ENCODE measurements around the gene NFASC.
A peak's percentile ranks its signal among the peaks of the same experiment; 100 is the strongest.

Gene NFASC

DNA sequence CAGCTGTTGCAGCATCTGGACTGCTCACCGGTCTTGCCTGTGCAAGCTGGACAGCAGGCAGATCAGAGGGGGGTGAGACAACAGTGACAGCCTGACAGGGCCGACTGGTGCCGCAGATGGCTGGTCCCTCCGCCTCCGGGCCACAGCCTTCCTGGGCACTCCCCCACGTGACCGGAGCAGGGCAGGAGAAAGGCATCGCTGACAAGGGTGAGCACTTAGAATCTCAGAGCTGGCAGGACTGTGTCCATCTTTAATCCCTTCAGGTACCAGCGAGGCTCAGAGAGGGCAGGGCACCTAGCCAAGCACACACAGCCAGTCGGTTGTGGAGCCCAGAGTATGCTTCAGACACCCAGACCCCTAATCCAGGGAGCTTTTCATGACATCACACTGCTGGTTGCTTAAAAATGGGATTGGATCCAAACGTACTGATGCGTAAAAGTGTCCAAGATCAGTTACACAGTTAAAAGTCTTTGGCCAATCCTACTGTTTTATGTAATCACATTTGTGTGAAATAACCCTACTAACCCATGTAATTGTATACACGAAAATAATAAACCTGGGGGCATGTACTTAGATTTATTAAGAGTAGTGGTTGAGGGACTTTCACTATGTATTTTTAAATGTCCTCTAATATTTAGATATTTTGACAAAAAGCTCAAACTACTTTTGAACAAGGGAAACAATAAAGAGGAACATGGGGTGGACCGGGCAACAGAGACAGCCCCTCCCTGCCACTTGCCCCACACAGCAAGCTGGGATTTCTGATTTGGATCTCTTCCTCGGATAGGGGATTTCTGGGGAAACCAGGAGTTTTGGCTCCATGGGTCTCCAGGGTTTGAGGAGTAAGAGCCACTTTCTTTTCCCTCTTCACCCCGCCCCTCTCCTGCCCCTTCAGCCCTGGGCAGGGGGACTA lies 171.6 kb downstream of the NFASC start:
- no peak for DNase-seq (ENCODE audit: low spot score)

DNA sequence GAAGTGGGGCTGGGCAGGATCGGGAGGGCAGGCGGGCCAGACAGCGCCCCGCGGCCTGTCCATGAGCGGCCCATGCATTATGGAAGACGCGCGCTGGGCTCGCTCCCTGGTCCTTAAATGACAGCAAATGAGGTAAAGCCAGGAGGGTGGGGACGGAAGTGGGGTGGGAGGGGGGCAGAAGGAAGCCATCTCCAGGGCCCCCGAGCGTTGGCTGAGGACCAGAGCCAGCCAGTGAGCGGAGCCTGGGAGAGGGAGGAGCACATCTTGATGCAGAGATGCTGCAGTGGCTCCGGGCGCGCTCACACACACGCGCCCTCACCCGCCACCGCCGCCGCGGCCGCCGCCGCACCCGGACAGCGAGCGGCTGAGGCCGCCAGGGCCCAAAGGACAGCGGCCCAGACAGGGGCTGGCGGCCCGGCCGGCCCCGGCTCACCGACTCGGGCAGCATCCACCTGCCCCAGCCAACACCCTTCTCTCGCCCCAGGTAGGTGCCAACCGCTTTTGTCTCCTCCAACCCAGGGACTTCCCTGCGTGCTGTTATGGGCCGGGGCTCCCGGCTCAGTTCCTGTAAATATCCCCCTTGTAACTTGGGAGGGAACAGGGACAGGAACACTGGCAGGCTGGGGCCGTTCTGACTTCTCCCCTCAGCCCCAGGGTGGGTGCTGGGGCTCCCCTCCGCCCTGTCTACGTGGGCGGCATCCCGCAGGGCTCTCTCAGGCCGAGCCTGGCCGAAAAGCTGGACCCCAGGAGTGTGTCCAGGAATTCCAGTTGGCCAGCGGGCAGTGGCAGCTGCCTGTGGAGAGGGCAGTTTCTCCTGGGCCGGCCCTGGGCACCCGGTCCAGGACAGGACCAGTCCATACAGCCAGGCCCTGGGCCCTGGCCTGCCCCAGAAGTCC lies 172.5 kb downstream of the NFASC start, which contains the start of gene CNTN2:
Gene CNTN2, plus strand, starts transcription at position 302 of the 896 bp plus-strand sequence. CDS start 9,974 bp downstream, outside the sequence.
- DNase-seq (ENCODE audit: low spot score), result no peak

DNA sequence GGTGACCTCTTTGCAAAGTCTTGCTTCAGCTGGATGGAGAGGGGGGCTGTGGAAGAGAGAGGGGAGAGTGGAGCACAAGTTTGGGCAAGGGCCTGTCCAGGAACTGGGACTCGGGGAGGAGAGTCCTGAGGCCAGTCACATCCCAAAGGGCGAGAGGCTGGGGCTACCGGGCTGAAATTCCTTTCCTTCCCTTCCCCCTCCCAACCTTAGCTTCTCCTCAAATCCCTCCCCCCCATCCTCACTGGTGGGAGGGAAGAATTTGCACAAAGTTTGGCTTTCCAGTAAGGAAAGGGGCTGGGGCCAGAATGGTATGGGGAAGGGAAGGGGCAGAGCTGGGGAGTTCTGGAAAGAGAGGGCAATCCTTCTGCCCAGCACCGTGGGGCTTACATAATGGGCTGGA lies 173.2 kb downstream of the NFASC start:
- DNase-seq (ENCODE audit: low spot score), result no peak

DNA sequence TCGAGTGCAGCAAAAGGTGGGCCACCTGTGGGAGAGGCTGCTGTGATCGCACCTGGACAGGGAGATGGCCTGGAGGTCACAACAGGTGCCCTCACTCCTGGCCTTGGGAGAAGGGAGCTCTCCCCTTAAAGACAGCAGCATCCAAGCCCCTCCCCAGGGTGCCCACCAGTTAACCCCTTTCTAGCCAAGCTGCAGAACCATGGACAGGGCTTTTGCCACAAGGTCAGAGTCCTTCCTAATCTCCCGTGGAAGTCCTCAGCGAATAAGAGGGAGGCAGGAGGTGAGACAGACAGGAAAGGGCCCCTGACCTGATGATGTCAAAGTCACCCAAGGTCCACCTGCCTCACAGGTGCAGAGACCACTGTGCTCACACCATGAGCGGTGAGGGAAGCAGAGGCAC lies 174.1 kb downstream of the NFASC start:
- DNase-seq (ENCODE audit: low spot score), result no peak

DNA sequence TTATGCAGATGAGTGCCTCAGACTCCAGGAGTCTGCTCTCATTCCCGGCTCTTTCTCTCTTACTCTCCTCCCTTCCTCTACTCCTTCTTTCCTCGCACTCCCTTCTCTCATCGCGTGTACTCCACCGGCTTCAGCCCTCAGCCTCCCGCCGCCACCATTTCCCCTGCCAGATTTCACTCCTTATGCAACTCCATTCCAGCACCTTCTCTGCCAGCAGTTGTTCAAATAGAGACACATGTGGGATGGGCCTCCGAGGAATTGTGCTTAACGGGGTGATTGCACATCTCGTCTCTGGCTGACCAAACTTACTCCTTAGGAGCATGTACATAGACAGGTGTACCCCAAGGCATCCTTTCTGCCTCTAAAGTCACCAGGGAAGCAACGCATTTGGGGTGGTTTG lies 174.5 kb downstream of the NFASC start:
- no peak for DNase-seq (ENCODE audit: low spot score)

- DNase-seq (ENCODE audit: low spot score), result no peak
These were observed 176.2 kb downstream of the NFASC start for GRCh38 chr1:205046870-205047269.

DNA sequence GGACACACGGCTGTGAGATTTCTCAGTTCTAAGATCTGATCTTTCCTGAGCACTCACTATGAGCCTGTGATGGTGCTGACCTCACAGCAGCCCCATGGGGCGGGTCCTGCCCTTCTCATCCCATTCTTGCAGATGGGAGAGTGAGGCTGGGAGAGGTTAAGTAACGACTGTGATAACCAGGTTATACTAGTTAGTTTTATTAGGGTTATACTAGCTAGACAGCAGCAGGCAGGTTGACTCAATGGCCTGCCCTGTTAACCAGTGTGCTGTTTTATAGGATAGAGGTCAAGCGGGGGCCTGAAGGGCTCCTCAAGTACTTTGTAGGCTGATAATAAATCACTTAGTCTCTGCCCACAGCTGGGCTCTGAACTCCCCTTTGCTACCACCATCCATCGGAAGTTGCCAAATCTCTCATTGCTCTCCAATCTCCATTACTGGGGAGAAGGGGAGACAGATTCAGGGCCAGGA lies 177.1 kb downstream of the NFASC start:
- no peak for DNase-seq (ENCODE audit: low spot score)

GRCh38 chr1:205048382-205048781 lies 177.7 kb downstream of the NFASC start:
- DNase-seq (ENCODE audit: low spot score), result no peak

DNA sequence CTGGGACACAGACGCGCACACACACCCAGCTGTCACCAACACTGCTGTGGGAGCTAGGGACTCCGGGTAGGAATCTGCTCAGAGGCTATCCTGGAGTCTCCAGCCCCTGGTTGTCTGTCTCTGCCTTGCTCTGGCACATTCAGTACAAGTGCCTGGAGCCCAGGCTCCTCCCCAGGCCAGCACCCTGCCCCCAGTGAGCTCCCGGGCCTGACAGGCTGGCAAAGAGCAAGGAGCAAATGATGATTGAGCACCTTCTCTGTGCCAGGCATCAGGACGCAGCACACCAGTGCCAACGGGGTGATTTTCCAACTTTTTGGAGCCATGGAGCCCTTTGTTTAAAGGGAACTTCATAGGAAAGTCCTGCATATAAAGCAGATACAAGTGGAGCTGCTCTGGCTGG lies 178.8 kb downstream of the NFASC start:
- DNase-seq (ENCODE audit: low spot score), result no peak

DNA sequence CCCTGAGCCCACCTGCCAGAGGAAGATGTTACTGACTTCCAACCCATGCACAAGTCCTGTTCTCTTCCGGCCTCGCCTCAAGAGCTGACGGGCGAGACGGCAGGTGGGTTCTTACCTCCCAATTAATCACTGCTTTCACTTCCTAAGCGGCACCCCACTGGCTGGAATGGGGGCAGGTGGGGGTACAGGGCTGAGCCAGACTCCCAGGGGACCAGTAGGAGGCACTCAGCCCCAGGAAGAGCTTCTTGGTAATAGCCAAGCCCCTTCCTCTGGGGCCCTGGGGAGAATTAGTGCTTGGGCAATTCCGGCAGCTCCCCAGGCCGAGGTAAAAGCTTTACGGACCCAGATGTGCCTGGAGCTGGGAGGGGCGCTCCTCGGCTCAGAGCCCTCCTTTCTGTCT lies 182.0 kb downstream of the NFASC start:
- DNase-seq (ENCODE audit: low spot score), result peak; percentile 66

- DNase-seq (ENCODE audit: low spot score), result no peak
These were observed 182.6 kb downstream of the NFASC start for GRCh38 chr1:205053296-205053695.

- DNase-seq (ENCODE audit: low spot score), result no peak
These were observed 183.4 kb downstream of the NFASC start for GRCh38 chr1:205054013-205054412.

DNA sequence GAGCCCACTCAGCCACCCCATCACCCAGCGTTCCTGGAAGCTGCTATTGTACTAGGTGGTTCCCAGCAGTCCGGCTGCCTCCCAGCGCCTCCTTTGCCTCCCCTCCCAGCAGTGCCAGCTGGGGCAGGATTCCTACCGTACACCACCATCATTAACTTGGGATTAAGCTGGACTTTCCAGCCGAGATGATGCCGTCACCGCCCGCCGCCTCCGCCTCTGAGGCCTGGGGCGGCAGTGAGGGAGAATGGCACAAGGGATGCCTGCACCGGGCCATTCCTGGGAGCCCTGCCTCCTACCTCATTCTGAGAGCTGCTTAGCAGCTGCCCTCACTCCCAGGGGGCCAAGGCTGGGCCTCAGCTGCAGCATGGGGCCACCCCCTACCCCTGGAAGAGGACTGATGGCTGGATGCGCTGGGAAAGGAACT lies 185.5 kb downstream of the NFASC start:
- peak; percentile 88 for DNase-seq (ENCODE audit: low spot score)

- DNase-seq (ENCODE audit: low spot score), result no peak
These were observed 186.4 kb downstream of the NFASC start for GRCh38 chr1:205056956-205057568.

DNA sequence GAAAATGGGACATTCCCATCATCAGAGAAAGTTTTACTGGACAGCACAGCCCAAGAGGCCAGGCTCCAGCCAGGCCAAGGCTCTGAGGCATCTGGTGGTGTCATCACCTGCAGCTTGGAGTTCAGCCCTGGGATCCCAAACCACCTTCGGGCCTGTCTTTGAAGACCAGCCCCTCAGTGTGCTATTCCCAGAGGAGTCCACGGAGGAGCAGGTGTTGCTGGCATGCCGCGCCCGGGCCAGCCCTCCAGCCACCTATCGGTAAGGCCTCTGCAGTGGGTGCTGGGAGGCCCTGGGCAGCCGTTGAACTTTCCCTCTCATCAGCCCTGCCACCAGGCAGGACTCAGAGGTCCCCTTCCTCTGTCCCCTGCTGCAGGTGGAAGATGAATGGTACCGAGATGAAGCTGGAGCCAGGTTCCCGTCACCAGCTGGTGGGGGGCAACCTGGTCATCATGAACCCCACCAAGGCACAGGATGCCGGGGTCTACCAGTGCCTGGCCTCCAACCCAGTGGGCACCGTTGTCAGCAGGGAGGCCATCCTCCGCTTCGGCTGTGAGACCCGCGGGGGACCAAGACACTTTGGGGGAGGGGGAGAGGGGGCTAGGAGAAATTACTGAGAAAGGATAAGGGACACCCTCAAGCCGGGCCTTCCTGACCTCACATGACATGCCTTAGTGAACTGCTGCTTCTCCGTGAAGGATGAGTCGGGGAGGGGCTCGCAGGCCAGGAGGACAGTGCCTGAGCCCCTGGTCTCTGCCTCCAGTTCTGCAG lies 187.3 kb downstream of the NFASC start:
- no peak for DNase-seq (ENCODE audit: low spot score)

DNA sequence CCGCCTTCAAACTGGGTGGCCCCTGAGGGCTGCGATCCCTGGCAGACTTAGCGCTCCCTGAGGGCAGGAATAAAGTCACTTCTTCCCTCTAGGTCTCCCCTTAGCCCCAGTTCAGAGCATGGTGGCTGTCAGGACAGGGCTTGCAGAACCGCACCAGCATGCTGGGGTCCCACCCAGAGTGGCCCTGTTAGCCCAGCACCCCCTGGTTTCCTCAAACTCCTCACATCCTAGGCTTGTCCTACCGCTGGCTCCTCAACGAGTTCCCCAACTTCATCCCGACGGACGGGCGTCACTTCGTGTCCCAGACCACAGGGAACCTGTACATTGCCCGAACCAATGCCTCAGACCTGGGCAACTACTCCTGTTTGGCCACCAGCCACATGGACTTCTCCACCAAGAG lies 188.2 kb downstream of the NFASC start:
- no peak for DNase-seq (ENCODE audit: low spot score)

DNA sequence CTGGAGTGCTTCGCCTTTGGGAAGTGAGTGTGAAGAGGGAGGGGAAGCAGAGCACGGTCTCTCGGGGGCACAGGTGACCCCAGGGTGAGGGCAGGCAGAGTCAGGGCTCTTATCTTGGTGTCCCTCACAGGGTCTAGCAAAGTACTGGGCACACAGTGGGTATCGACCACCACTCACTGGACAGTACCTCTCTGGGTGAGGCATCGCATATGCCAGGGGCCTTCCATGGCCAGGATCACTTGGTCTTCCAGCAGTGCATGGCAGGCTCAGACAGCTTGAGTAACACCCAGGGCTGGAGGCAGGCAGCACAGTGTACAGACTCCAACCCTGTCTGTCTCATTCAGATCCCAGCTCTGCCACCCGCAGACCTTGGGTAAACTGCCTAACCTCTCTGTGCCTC lies 189.0 kb downstream of the NFASC start:
- no peak for DNase-seq (ENCODE audit: low spot score)

DNA sequence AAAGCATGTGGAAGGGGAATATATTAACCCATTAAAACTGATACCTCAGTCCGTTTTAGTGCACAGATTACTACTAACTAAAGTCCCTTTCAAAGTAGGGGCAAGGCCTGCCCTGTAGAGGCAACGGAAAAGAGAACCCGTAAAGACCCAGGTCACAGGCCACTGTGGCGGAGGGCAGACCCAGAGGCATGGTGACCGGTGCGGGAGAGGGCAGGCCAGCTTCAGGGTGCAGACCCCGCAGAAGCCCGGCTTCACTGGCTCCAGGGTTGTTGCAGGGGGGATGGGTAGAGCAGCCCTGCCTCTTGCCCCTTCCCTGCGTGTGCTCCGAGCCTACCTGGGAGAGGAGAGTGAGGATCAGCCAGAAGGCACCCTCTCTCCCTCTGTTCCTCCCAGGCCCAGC lies 190.1 kb downstream of the NFASC start:
- DNase-seq (ENCODE audit: low spot score), result no peak

- no peak for DNase-seq (ENCODE audit: low spot score)
These were observed 190.6 kb downstream of the NFASC start for GRCh38 chr1:205061227-205061626.

DNA sequence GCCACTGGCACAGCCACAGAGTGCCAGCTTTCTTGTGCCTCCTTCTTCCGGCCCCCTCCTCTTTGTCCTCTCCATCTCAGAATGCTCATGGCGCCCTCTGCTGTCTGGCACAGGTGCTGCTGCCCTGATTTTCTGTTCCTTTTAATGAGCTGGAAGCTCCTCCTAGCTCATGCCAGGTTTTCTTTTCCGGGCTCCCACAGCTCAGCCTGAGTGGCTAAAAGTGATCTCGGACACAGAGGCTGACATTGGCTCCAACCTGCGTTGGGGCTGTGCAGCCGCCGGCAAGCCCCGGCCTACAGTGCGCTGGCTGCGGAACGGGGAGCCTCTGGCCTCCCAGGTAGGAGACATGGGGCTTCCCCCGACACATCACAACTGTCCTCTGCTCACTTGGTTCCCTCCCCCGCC lies 191.0 kb downstream of the NFASC start:
- peak; percentile 89 for DNase-seq (ENCODE audit: low spot score)

DNA sequence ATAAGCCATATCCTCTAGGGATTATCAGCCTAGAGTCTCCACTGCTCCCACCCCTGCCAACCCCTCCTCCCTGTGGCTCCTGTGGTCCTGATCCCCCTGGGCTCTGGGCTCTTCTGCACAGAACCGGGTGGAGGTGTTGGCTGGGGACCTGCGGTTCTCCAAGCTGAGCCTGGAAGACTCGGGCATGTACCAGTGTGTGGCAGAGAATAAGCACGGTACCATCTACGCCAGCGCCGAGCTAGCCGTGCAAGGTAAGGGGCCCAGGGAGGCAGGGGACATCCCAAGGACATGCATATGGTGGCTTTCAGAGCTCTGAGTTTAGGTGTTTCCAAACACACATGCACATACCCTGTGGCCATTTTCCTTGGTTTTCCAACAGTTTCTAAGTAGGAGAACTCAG lies 191.7 kb downstream of the NFASC start:
- no peak for DNase-seq (ENCODE audit: low spot score)

GRCh38 chr1:205062895-205063294 lies 192.2 kb downstream of the NFASC start:
- no peak for DNase-seq (ENCODE audit: low spot score)
